Right atrium auricular region (tissue), 2 donors: Measurements from ENCODE around the gene ZZZ3. TPM values are rescaled to one million over a fixed set of nuclear protein-coding genes. Genes with fewer than 3 reads are reported as not detected.
"Not testable (repeated sequence)": the region's sequence is repeated elsewhere in the genome, so short reads cannot be mapped to it uniquely, and the experiment has no call there.

Experiments used
- DNase-seq: peaks from one replicate; pipeline ENCODE4 v3.0.0-alpha.2; 2019; ENCODE audit warnings: low spot score
- H3K27ac ChIP-seq, 2 donors: fragments of 200-600 bp; sonication (generic); 1 replicate in 1 of 2; 2 replicates in 1 of 2; pipeline ENCODE4 v1.5.1; 2016 to 2019
- H3K27me3 ChIP-seq, 2 donors: fragments of 200-600 bp; sonication (generic); one replicate each; pipeline versions ENCODE4 v1.5.1 to v1.6.0; 2017 to 2019
- H3K36me3 ChIP-seq: fragments of 200-600 bp; sonication (generic); one replicate; pipeline ENCODE4 v1.5.1; 2016
- H3K4me1 ChIP-seq, 2 donors: fragments of 200-600 bp; sonication (generic); one replicate each; pipeline versions ENCODE4 v1.5.1 to v1.6.0; 2017 to 2019
- H3K4me3 ChIP-seq, 2 donors: fragments of 200-600 bp; sonication (generic); 1 replicate in 1 of 2; 2 replicates in 1 of 2; pipeline ENCODE4 v1.5.1; 2017 to 2019; ENCODE audit warnings: mild to moderate bottlenecking in 1 of 2, moderate library complexity in 1 of 2
- H3K9me3 ChIP-seq, 2 donors: fragments of 200-600 bp; sonication (generic); one replicate each; pipeline ENCODE4 v1.5.1; 2019
- CTCF ChIP-seq, 2 donors: fragments of 200-600 bp; sonication (generic); IDR thresholded peaks; one replicate each; pipeline ENCODE4 v1.5.1; 2019; ENCODE audit warnings: antibody characterized with exemption in 2 of 2
- total RNA-seq, 2 donors: library from RNA; depleted of rRNA; stranded (reverse); fragments of >200 nt; gene quantifications; one replicate each; pipeline ENCODE4 v1.1.0, GENCODE V29; 2016

Gene ZZZ3
- total RNA-seq, 2 donors from 2014 or later, result 24.1 to 27.4 TPM

DNA sequence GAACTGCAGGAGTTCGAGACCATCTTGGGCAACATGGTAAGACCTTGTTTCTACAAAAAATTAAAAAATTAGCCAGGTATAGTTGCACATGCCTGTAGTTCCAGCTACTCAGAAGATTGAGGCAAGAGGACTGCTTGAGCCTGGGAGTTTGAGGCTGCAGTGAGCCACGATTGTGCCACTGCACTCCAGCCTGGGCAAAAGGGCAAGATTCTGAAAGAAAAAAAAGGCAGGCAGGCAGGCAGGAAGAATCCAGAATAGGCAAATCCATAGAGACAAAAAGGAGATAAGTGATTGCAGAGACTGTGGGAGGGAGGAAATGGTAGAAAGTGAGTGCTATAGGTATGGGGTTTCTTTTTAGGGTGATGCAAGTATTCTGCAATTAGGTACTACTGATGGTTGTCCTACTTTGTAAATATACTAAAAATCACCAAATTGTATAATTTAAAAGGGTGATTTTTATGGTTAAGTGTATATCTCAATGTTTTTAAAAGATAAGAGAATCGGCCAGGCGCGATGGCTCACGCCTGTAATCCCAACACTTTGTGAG, 29.4 kb downstream of the ZZZ3 start:
- Histone ChIP-seq H3K27me3 (no peaks in the 10 kb centered on the region), H3K4me1 (peaks cover 0 to 9% of the 10 kb centered on the region in 2 donors), H3K36me3 (peaks cover 4% of the 10 kb centered on the region), H3K9me3 (peaks cover 3 to 31% of the 10 kb centered on the region in 2 donors), H3K4me3 (no peak overlapping the region), H3K27ac (no peak overlapping the region)
- no peak for DNase-seq
- TF ChIP-seq CTCF (IDR thresholded peaks at IDR 0.05), result no peak

DNA sequence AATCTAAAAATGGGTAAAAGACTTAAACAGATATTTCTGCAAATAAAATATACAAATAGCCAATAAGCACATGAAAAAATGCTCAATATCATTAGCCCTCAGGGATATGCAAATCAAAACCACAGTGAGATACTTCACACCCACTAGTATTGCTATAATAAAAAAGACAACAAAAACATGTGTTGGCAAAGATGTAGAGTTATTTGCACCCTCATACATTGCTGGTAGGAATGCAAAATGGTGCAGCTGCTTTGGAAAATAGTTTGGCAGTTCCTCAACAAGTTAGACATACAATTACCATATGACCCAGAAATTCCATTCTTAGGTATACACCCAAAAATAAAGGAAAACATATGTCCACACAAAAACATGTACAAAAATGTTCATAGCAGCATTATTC, 30.2 kb downstream of the ZZZ3 start:
- no peak for DNase-seq
- Histone ChIP-seq H3K9me3 (peaks cover 3 to 31% of the 10 kb centered on the region in 2 donors), H3K4me1 (peaks cover 0 to 9% of the 10 kb centered on the region in 2 donors), H3K36me3 (peaks cover 5% of the 10 kb centered on the region), H3K27me3 (no peaks in the 10 kb centered on the region), H3K27ac (no peak overlapping the region), H3K4me3 (no peak overlapping the region)
- TF ChIP-seq CTCF (IDR thresholded peaks at IDR 0.05), result no peak

DNA sequence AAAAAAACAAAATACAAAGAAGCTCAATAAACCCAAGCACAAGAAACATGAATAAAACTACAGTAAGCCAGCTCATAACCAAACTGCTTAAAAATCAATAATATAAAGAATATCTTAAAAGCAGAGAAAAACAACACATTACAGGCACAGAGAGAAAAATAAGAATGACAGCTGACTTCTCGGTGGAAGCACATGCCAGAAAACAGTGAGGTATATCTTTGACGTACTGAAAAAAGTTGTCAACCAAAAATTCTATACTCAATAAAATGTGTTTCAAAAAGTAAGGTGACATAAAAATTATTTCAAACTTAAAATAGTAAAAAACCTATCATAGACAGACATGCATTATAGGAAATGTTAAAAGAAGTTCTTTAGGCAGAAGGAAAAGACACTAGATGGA, 33.3 kb downstream of the ZZZ3 start:
- TF ChIP-seq CTCF (IDR thresholded peaks at IDR 0.05), result no peak
- H3K4me3 ChIP-seq, result no peak overlapping the region
- H3K9me3 ChIP-seq, result peaks cover 3 to 31% of the 10 kb centered on the region in 2 donors
- no peaks in the 10 kb centered on the region for H3K27me3 ChIP-seq
- peaks cover 0 to 6% of the 10 kb centered on the region in 2 donors for H3K4me1 ChIP-seq
- no peak for DNase-seq
- no peak overlapping the region for H3K27ac ChIP-seq
- H3K36me3 ChIP-seq, result peaks cover 19% of the 10 kb centered on the region

DNA sequence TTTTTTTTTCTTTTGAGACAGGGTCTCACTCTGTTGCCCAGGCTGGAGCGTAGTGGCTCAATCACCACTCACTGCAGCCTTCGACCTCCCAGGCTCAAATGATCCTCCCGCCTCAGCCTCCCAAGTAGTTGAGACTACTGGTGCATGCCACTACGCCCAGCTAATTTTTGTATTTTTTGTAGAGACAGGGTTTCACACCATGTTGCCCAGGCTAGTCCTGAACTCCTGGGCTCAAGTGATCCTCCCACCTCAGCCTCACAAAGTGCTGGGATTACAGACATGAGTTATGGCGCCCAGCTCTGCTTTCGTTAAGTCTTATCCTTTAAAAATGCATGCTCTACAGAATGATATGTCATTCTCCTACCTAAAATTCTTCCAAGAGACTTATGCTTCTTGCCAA, 36.2 kb downstream of the ZZZ3 start:
- not testable (repeated sequence) for DNase-seq, H3K27ac ChIP-seq, H3K27me3 ChIP-seq, H3K4me3 ChIP-seq, H3K4me1 ChIP-seq
- Histone ChIP-seq H3K9me3 (peaks cover 3 to 30% of the 10 kb centered on the region in 2 donors), H3K36me3 (peaks cover 15% of the 10 kb centered on the region)

DNA sequence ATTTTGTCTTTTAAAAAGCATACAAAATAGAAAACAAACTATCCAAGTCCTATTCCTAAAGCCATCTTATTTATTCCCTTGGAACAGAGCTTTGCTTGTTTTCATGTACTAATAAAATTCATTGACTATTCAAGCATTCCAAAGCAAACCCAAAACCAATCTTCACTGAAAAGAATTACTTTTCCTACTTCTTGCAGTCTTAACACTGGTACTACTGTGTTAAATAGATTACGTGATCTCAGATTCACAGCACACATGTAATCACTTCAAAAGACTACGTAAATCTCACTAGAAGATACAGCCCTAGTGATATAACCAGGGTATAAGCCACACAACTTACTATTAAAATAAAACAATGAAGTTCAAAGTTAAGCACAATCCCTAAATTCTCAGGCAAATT, 39.0 kb downstream of the ZZZ3 start:
- Histone ChIP-seq H3K27me3 (no peaks in the 10 kb centered on the region), H3K36me3 (peaks cover 15% of the 10 kb centered on the region), H3K4me1 (no peaks in the 10 kb centered on the region), H3K27ac (no peak overlapping the region), H3K9me3 (peaks cover 0 to 3% of the 10 kb centered on the region in 2 donors), H3K4me3 (no peak overlapping the region)
- no peak for DNase-seq
- no peak for TF ChIP-seq CTCF (IDR thresholded peaks at IDR 0.05)

DNA sequence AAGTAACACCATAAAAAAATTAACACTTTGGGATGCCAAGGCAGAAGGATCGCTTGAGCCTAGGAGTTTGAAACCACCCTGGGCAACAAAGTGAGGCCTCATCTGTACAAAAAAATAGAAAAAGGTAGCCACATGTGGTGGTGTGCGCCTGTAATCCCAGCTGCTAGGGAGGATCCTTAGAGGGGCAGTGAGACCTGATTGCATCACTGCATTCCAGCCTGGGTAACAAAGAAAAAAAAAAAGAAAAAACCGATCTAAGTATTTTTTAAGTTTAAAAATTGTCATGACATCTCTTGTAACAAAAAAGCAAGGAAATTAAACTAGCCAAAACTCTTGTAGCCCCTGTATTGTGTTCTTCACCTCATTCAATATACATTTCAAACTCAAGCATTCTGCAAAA, 39.5 kb downstream of the ZZZ3 start:
- no peak overlapping the region for H3K27ac ChIP-seq
- TF ChIP-seq CTCF (IDR thresholded peaks at IDR 0.05), result no peak
- no peaks in the 10 kb centered on the region for H3K27me3 ChIP-seq
- peaks cover 15% of the 10 kb centered on the region for H3K36me3 ChIP-seq
- no peak overlapping the region for H3K4me3 ChIP-seq
- no peak for DNase-seq
- H3K9me3 ChIP-seq, result no peaks in the 10 kb centered on the region
- no peaks in the 10 kb centered on the region for H3K4me1 ChIP-seq
